H9 (cell line): ENCODE measurements around the gene F10. TPM values are rescaled to one million over a fixed set of nuclear protein-coding genes. Genes with fewer than 3 reads are reported as not detected.

ENCODE experiments used
- DNase-seq: peaks from one replicate; pipeline ENCODE4 v3.0.0-alpha.2; 2017
- H2AFZ ChIP-seq: one replicate; pipeline ENCODE4 v1.6.1; 2013; ENCODE audit warnings: mild to moderate bottlenecking, low read length, control low read depth, moderate library complexity
- H2AK5ac ChIP-seq: 2 replicates; pipeline ENCODE4 v1.6.1; 2013; ENCODE audit warnings: low read length, control low read depth, mixed read lengths; ENCODE audit not compliant: insufficient read length
- H2BK120ac ChIP-seq: one replicate; pipeline ENCODE4 v1.6.1; 2013; ENCODE audit warnings: low read depth, mild to moderate bottlenecking, low read length, control low read depth, inconsistent platforms; ENCODE audit not compliant: poor library complexity, severe bottlenecking
- H2BK12ac ChIP-seq: 2 replicates; pipeline ENCODE4 v1.6.1; 2013; ENCODE audit warnings: low read length, control low read depth, mixed read lengths, low read depth; ENCODE audit not compliant: insufficient read length
- H2BK15ac ChIP-seq: 2 replicates; pipeline ENCODE4 v1.6.1; 2013; ENCODE audit warnings: low read depth, low read length, control low read depth
- H2BK20ac ChIP-seq: one replicate; pipeline ENCODE4 v1.6.1; 2013; ENCODE audit warnings: low read depth, mild to moderate bottlenecking, low read length, control low read depth, inconsistent platforms; ENCODE audit not compliant: poor library complexity, severe bottlenecking
- H2BK5ac ChIP-seq: 2 replicates; pipeline ENCODE4 v1.6.1; 2013; ENCODE audit warnings: low read length, control low read depth, mixed read lengths; ENCODE audit not compliant: insufficient read length
- H3K14ac ChIP-seq: 2 replicates; pipeline ENCODE4 v1.6.1; 2013; ENCODE audit warnings: low read length, control low read depth; ENCODE audit not compliant: insufficient read depth
- H3K18ac ChIP-seq: 2 replicates; pipeline ENCODE4 v1.6.1; 2013; ENCODE audit warnings: low read depth, mild to moderate bottlenecking, mixed read lengths, low read length, control low read depth; ENCODE audit not compliant: insufficient read length
- H3K23ac ChIP-seq: 2 replicates; pipeline ENCODE4 v1.6.1; 2013; ENCODE audit warnings: low read length, control low read depth, mixed read lengths, low read depth; ENCODE audit not compliant: insufficient read length
- H3K23me2 ChIP-seq: 2 replicates; pipeline ENCODE4 v1.6.1; 2013; ENCODE audit warnings: low read depth, mild to moderate bottlenecking, mixed read lengths, low read length, control low read depth; ENCODE audit not compliant: insufficient read length, poor library complexity, severe bottlenecking
- H3K27ac ChIP-seq: 2 replicates; pipeline ENCODE4 v1.5.1; 2013; ENCODE audit warnings: low read length, control low read depth, mixed read lengths, low read depth; ENCODE audit not compliant: insufficient read length
- H3K27me3 ChIP-seq: 2 replicates; pipeline ENCODE4 v1.6.1; 2013; ENCODE audit warnings: low read length, control low read depth, inconsistent platforms; ENCODE audit not compliant: insufficient read depth
- H3K4ac ChIP-seq: 2 replicates; pipeline ENCODE4 v1.6.1; 2013; ENCODE audit warnings: low read depth, mild to moderate bottlenecking, control low read depth, inconsistent platforms, low read length, moderate library complexity
- H3K4me1 ChIP-seq: 2 replicates; pipeline ENCODE4 v1.6.1; 2013; ENCODE audit warnings: low read length, control low read depth, inconsistent platforms; ENCODE audit not compliant: insufficient read depth
- H3K4me2 ChIP-seq: 2 replicates; pipeline ENCODE4 v1.6.1; 2013; ENCODE audit warnings: low read length, control low read depth, mixed read lengths; ENCODE audit not compliant: insufficient read length, insufficient read depth
- H3K56ac ChIP-seq: 2 replicates; pipeline ENCODE4 v1.6.1; 2013; ENCODE audit warnings: low read depth, mild to moderate bottlenecking, mixed read lengths, low read length, control low read depth; ENCODE audit not compliant: insufficient read length
- H3K79me1 ChIP-seq: 2 replicates; pipeline ENCODE4 v1.6.1; 2013; ENCODE audit warnings: low read depth, mild to moderate bottlenecking, moderate library complexity, low read length, control low read depth, inconsistent platforms; ENCODE audit not compliant: insufficient read depth, poor library complexity, severe bottlenecking
- H3K79me2 ChIP-seq: 2 replicates; pipeline ENCODE4 v1.6.1; 2013; ENCODE audit warnings: low read length, control low read depth, inconsistent platforms; ENCODE audit not compliant: insufficient read depth
- H3K9ac ChIP-seq: 2 replicates; pipeline ENCODE4 v1.6.1; 2013; ENCODE audit warnings: low read length, control low read depth, mixed read lengths; ENCODE audit not compliant: insufficient read length; ENCODE audit errors: extremely low read depth
- H3K9me3 ChIP-seq: one replicate; pipeline ENCODE4 v1.6.1; 2013; ENCODE audit warnings: low read depth, low read length, inconsistent platforms; ENCODE audit not compliant: control insufficient read depth
- H3T11ph ChIP-seq: one replicate; pipeline ENCODE4 v1.6.1; 2013; ENCODE audit warnings: mild to moderate bottlenecking, low read length, control low read depth, inconsistent platforms
- H4K20me1 ChIP-seq: one replicate; pipeline ENCODE4 v1.6.1; 2013; ENCODE audit not compliant: control insufficient read depth, insufficient read length, insufficient read depth
- H4K5ac ChIP-seq: 2 replicates; pipeline ENCODE4 v1.6.1; 2013; ENCODE audit warnings: low read depth, mild to moderate bottlenecking, mixed read lengths, low read length, control low read depth; ENCODE audit not compliant: insufficient read length
- H4K8ac ChIP-seq: replicated peaks from 2 replicates; pipeline ENCODE4 v1.6.1; 2013; ENCODE audit warnings: low read length, control low read depth, mixed read lengths, low read depth; ENCODE audit not compliant: insufficient read length
- H4K91ac ChIP-seq: 2 replicates; pipeline ENCODE4 v1.6.1; 2013; ENCODE audit warnings: low read depth, mild to moderate bottlenecking, moderate library complexity, mixed read lengths, low read length, control low read depth; ENCODE audit not compliant: insufficient read length
- H3K27ac Mint-ChIP-seq, 3 experiments: 2 replicates in 2 of 3; 3 replicates in 1 of 3; pipeline ENCODE4 v1.8.0; 2020 to 2021; ENCODE audit warnings: mixed read lengths in 3 of 3, mild to moderate bottlenecking in 1 of 3, moderate library complexity in 1 of 3
- H3K27me3 Mint-ChIP-seq: 2 replicates; pipeline ENCODE4 v1.8.0; 2021; ENCODE audit warnings: low read depth, mild to moderate bottlenecking, moderate library complexity, mixed read lengths
- H3K36me3 Mint-ChIP-seq, 3 experiments: 2 replicates in 2 of 3; 3 replicates in 1 of 3; pipeline ENCODE4 v1.8.0; 2020 to 2021; ENCODE audit warnings: low read depth in 3 of 3, mixed read lengths in 3 of 3; ENCODE audit not compliant: insufficient read depth in 1 of 3
- H3K4me1 Mint-ChIP-seq, 2 experiments: 2 replicates each; pipeline ENCODE4 v1.8.0; 2020; ENCODE audit warnings: mixed read lengths in 2 of 2
- H3K4me3 Mint-ChIP-seq, 2 experiments: 2 replicates in 1 of 2; 3 replicates in 1 of 2; pipeline ENCODE4 v1.8.0; 2020 to 2021; ENCODE audit warnings: mild to moderate bottlenecking in 2 of 2, mixed read lengths in 2 of 2, moderate library complexity in 1 of 2
- H3K9me3 Mint-ChIP-seq, 2 experiments: 2 replicates in 1 of 2; 3 replicates in 1 of 2; pipeline ENCODE4 v1.8.0; 2020; ENCODE audit warnings: mild to moderate bottlenecking in 2 of 2, mixed read lengths in 2 of 2, moderate library complexity in 1 of 2
- WGBS: extraction: QIAGEN DNeasy Blood & Tissue Kit; methylation state at CpG from one replicate; pipeline ENCODE4 v1.1.7; 2013; ENCODE audit warnings: missing lambda C conversion rate, low lambda C conversion rate, mixed read lengths; ENCODE audit not compliant: insufficient read length; ENCODE audit errors: extremely low coverage; 5-methylcytosine and 5-hydroxymethylcytosine counted together
- total RNA-seq: library from RNA; stranded (reverse); gene quantifications from 2 replicates; pipeline ENCODE4 v1.2.1, GENCODE V29; 2021
- TF ChIP-seq, protein P1 (sequence below): fragments of 200-600 bp; sonication (generic); conservative IDR thresholded peaks from 3 replicates; pipeline ENCODE4 v1.8.0; 2021; ENCODE audit warnings: antibody characterized with exemption, mild to moderate bottlenecking

The F10 gene
- total RNA-seq, 1 experiment from 2014 or later, result 1.7 TPM

DNA sequence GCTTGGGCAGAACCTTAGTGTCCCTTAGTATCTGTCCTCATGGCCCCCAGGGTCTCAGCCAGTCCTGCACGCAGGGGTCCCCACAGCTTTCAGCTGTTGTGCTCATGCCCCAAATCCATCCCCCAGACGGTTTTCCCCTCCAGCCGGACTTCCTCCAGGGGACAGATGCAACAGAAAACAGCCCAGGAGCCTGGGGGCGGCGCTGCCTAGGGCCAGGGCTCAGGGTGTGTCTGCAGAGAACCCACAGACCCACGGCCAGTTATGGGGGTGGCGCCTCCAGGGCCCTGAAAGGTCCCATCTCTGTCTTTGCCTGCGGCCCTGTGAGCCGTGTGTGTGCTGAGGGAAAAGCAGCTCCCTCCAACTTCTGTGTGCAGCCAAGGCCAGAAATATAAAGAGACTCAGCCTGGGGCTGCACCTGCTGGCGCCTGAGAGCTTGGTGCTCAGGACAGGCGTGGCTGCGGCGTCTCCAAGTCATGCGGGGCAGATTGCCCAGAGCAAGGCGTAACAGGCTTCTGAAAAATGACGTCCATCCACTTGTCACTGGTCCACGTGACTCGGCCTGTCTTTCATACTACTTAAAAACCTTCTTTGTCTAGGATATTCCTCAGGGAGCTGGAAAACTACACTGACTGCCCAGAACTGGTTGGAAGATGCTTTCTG lies 39.1 kb upstream of the F10 start:
- no peak overlapping the region for H2AK5ac ChIP-seq
- no peaks in the 10 kb centered on the region for H4K20me1 ChIP-seq
- H4K91ac ChIP-seq, result no peak overlapping the region
- no peaks in the 10 kb centered on the region for H3K79me2 ChIP-seq
- TF ChIP-seq, protein P1, sequence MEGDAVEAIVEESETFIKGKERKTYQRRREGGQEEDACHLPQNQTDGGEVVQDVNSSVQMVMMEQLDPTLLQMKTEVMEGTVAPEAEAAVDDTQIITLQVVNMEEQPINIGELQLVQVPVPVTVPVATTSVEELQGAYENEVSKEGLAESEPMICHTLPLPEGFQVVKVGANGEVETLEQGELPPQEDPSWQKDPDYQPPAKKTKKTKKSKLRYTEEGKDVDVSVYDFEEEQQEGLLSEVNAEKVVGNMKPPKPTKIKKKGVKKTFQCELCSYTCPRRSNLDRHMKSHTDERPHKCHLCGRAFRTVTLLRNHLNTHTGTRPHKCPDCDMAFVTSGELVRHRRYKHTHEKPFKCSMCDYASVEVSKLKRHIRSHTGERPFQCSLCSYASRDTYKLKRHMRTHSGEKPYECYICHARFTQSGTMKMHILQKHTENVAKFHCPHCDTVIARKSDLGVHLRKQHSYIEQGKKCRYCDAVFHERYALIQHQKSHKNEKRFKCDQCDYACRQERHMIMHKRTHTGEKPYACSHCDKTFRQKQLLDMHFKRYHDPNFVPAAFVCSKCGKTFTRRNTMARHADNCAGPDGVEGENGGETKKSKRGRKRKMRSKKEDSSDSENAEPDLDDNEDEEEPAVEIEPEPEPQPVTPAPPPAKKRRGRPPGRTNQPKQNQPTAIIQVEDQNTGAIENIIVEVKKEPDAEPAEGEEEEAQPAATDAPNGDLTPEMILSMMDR, result no peak
- no peaks in the 10 kb centered on the region for H3K4me1 ChIP-seq
- H3K14ac ChIP-seq, result no peak overlapping the region
- H3K18ac ChIP-seq, result no peak overlapping the region
- H3K27ac Mint-ChIP-seq, result peak overlapping the region in 1 of 3 experiments; percentile 56; a peak in 1 of 7 replicates
- no peak overlapping the region for H3K56ac ChIP-seq
- no peak overlapping the region for H2BK20ac ChIP-seq
- H4K8ac ChIP-seq, result no peak overlapping the region
- no peak overlapping the region for H3K23ac ChIP-seq
- H3K27me3 Mint-ChIP-seq, result no peaks in the 10 kb centered on the region
- H3K4me2 ChIP-seq, result no peak overlapping the region
- H4K5ac ChIP-seq, result no peak overlapping the region
- no peak overlapping the region for H2BK5ac ChIP-seq
- no peaks in the 10 kb centered on the region for H3K9me3 ChIP-seq
- no peak overlapping the region for H3K9ac ChIP-seq
- WGBS, result no CpG with 5 or more reads among the region's 18 CpGs
- no peak overlapping the region for H2AFZ ChIP-seq
- H3K27ac ChIP-seq, result no peak overlapping the region
- DNase-seq, result no peak
- H3K27me3 ChIP-seq, result no peaks in the 10 kb centered on the region
- H3K79me1 ChIP-seq, result no peaks in the 10 kb centered on the region
- H2BK15ac ChIP-seq, result no peak overlapping the region
- H3K23me2 ChIP-seq, result no peaks in the 10 kb centered on the region
- no peak overlapping the region for H3K4ac ChIP-seq
- no peak overlapping the region for H3T11ph ChIP-seq
- H2BK120ac ChIP-seq, result no peak overlapping the region
- no peaks in the 10 kb centered on the region for H3K9me3 Mint-ChIP-seq
- H3K4me1 Mint-ChIP-seq, result no peaks in the 10 kb centered on the region
- no peak overlapping the region for H2BK12ac ChIP-seq
- no peak overlapping the region for H3K4me3 Mint-ChIP-seq
- peaks cover 0 to 5% (median 3%) of the 10 kb centered on the region in 3 experiments; a peak in 2 of 7 replicates for H3K36me3 Mint-ChIP-seq
